GM19238 (cell line): ENCODE results near the gene TANGO6.

Source experiments
- DNase-seq: peaks from one replicate; pipeline ENCODE4 v3.0.0; 2011; ENCODE audit warnings: low spot score; ENCODE audit not compliant: insufficient read length

TANGO6 gene

DNA sequence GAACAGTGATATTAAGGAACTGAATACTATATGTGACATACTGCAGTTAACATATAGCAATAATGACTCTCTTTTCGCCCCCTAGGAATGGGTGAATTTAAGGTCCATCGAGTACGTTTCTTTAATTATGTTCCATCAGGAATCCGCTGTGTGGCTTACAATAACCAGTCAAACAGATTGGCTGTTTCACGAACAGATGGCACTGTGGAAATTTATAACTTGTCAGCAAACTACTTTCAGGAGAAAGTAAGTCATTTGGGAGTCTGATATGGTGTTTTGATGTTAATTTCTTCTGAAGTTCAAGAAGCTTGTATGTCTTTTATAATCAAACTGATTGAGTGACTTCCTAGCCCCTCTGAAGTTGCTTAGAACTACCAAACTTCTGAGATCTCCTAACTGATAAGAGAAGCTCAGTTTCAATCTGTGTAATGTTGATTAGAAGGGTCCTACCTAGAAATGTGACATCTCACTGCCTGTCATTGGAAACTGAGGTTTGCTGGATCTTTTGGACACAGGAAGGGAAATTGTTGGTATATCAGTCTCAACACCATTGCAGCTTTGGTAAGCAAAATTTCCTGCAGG lies 290.1 kb downstream of the TANGO6 start:
- no peak for DNase-seq
